ENCODE results near the gene PALM2AKAP2.

- TF ChIP-seq CTCF (IDR thresholded peaks at IDR 0.05) = no peak
- TF ChIP-seq POLR2A (IDR thresholded peaks at IDR 0.05) = no peak
Measured at GRCh38 chr9:109770101-109770500, 9.9 kb upstream of the PALM2AKAP2 start.
